Colon (tissue), 2 donors: ENCODE measurements around the gene SYT9.

Source experiments
- FAIRE-seq: peaks from 2 replicates; lab custom pipeline; 2012; peaks lifted over from hg19 to GRCh38; lab: Jason Lieb, UNC
- donor health status: control.
- donor health status: control.

Gene SYT9

DNA sequence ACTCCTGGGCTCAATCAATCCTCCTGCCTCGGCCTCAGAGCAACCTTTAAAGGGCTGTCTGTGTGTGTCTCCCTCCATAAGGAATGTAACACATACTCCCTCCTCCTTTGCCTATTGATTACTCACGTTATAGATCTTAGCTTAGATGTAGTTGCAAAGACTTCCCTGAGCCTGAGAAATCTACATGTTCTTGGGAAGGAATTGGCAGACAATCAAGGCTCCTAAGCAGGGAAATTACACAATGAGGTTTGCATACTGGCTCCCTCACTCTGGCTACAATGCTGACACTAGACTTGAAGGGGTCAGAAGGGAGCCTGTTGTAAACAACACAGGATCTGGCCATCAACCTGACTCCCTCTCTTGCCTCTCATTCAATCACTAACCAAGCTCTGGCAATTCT, 228.4 kb downstream of the SYT9 start:
- FAIRE-seq = no peak

DNA sequence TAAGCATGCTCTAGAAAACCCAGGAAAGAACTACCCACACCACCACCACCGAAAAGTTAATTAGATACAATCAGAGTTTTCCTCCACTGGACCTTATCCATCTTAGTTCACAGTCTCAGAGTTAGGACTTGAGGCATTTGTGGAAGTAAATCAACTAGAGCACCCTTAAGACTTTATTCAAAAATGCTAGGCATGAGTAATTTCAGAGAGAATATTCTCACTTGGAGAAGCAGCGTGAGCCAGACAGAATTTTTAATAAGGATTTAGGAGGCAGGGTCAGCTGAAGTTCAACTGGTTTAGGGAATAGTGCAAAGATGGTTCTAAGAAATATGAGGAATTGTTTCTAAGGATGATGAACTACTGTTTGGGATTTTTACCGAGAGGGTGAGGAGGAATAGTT, 232.4 kb downstream of the SYT9 start:
- no peak for FAIRE-seq

DNA sequence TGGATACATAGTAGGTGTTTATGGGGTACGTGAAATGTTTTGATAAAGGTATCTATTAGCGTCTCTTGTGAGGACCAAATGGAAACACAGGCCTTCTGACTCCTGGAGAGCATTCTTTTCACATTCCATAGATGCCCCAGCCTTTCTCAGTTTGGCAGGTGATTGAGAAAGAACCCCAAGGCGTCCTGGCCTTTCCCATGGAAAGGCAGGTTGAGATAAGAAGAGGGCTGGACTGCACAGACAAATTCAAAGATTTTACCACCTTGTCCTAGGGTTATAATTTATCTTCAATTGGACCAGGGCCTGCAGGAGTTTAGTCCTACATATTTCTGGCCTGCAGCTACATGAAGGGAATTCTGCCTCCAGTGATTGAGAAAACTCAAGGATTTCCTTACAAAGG, 232.9 kb downstream of the SYT9 start:
- no peak for FAIRE-seq

DNA sequence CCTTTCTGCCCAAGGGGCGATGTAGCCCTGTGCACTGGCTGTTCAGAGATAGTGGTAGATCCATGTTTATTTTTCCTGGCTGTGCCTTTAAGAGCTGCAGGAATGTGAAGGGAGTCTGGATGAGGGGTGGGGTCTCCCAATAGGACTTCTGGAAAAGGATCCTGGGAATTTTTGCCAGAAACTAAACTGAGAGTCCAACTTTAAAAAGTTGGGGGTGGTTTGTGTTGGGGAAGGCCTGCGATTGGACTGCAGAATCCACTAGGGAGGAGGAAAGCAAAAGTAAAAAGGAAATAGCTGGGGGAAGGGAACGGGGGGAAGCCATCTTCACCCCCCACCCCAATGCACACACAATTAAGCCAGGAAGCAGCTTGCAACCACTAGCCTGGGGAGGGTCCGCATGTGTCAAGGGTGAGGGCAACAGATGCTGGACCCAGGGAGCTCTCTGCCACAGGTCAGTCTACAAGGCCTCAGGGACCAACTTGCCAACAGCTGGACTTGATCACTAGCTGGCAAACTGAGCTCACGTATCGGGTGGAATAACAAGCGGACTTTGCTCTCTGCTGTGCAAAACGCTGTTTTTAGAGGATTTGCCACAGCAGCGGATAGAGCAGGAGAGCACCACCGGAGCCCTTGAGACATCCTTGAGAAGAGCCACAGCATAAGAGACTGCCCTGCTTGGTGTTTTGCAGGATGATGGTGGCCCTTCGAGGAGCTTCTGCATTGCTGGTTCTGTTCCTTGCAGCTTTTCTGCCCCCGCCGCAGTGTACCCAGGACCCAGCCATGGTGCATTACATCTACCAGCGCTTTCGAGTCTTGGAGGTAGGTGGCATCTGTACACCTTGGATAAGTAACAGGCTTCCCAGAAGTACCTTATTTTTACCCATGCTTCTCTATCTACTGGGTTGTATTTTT, 233.7 kb downstream of the SYT9 start, which contains the start of gene OLFML1:
Gene OLFML1, plus strand, starts transcription at position 321 of the 912 bp plus-strand sequence. Its CDS starts 370 bp downstream, at position 691.
- no peak for FAIRE-seq

DNA sequence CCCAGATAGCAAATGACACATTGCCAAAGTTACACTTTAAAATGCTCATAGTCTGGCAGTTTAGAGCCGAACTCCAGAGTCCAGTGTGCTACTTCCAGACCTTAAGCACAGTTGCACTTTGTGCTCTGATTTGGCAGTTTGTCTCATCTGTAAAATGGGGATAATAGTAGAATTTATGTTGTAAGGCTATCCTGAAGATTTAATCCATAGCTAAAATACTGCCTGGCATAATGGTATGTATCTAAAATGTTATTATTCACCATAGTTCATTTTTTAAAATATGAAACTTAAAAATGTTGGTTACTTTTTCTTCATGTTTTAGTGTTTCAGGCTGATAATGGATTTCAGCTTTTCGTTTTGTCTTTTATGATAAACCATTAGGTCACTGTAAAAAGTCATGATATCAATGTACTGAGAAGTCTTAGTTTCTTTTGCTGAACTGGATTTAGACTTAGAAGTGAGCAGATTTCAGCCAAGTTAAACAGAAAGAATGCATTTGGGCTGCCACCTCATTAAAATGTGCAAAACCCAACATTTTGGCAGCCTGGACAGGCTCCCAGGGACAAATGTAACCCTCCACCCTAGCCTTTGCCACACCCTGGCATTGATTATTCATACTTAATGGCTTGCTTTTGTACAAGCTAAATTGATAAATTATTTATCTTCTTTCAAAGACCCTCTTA, 234.5 kb downstream of the SYT9 start:
- no peak for FAIRE-seq

DNA sequence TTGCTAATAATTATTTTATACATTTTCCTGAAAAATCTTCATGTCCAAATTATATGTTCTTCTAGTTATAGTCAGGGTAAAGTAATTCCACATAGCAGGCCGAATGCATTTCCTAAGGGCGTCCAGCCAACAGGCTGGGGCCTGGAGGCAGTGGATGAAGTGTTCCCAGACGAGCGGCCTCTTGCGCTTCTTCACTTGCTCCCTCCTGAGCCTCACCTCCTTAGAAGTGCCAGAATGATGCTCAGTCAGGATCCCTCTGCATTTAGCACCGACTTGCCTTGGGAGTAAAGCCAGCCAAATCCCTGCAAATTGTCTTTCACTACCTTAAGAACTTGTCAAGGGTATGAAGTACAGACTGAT, 235.1 kb downstream of the SYT9 start:
- FAIRE-seq = no peak

DNA sequence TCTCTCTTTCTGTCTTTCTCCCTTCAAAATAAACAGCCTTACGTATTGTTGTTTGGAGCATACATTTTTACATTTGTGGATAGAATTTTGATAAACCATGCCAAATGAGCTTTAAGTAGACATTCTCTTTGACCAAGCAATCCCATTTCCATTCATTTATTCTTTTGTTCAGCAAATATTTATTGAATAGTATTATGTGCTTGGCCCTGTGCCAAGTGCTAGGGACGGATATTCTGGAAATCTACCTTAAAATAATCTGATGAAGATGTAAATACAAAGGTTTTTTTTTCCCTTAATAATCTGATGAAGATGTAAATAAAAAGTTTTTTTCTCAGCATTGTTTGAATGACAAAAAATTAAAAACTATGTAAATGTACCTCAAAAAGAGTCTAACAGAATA, 235.7 kb downstream of the SYT9 start:
- no peak for FAIRE-seq

DNA sequence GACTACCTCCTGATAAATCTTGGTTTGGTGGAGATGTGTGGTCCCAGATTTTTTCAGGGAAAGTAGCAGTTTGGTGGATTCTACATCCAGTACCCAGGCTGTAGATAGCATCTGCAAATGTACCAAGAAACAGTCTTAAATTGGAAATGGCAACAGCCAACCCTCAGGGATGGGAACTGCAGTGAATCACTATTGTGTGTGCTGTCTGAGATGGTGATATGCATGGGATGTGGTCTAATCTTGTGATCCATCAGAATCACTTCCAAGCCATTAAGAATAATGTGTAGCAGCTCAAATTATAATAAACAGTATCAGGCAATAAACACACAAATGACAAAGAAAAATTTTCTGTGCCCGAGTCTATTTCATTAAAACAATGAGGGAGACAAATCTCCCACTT, 237.0 kb downstream of the SYT9 start:
- no peak for FAIRE-seq

DNA sequence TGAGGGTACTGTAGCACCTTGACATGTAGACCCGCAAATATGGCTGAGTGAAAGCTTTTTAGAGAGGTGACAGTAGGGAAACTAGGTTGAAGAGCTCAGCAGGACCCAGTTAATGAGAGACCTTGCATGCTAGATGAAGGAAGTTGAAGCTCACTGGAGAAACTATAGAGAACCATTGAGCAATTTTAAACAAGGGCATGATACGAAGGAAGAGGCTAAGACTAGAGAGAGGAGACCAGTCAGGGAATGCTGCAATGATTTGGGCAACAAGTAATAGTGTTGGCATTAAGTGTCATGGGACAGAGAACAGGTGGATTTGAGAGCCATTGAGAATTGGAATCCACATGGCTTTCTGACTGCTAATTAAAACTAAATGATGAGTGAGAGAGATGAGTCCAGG, 237.7 kb downstream of the SYT9 start:
- FAIRE-seq = no peak

DNA sequence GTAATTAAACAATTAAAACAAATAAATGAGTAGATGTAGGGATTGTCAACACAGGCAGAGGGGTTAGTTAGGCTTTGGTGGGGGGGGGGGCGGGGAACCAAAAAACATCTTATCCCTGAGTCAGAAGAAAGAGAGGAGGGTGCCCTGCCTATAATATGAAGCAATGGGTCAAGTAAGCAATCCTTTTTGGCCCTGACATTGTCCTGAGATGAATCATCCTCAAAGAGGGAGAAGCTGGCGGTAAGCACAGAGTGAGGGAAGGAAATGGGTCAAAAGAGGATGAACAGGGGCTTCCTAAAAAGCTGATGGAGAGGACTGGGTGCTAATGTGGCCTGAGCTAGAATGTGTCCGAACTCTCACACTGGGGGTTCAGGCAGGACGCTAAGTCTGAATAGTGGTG, 238.3 kb downstream of the SYT9 start:
- no peak for FAIRE-seq

DNA sequence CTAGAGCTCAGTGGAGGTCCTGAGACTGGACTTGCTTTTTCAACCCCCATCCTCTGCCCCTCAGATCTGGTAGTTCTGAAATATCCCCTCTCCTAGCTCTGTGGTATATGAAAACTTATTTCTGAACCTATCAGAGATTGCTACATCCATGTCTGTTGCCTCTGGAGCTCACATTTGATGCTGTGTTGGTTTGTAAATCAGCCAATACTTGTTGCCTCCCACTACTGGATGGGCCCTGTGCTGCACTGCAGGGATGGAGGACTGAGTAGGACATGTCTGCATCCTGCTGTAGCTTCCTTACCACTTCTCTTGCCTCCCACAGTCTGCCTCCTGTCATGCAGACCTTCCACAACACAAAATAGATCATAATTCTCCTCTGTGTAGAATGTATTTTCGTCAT, 238.8 kb downstream of the SYT9 start:
- no peak for FAIRE-seq

DNA sequence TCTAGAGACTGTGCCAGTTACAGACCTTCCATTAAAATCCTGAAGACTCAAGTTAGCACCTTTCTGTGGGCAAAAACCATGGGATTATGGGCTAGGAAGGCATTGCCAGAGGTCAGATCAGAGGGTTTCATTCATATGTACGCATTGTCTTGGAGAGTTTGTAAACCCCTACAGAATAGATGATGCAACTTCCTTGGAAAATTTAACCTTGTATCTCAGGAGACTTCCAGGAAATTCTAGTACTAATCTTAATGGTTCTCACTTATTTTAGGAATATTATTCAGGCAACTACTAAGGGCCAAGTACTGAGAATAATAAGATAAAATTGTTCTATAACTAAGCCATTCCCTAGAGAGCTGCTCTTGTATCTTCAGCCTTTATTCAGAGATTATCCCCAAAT, 240.5 kb downstream of the SYT9 start:
- FAIRE-seq = no peak

DNA sequence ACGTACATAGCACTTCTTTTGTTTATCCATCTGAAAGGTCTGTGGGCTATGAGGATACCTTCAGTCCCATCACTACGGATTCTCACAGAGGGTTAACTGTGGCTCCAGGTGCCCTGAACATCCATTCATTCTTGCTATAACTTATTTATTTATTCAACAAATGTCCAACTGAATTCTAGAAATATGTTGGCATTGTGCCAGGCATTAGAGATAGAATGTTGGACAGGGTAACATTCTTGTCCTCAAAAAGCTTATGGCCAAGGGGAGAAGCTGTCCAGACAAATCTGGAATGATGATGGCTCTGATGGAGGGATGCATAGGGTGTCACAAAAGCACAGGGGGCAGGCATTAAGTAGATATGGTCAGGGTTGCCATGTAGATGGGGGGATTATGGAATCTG, 242.0 kb downstream of the SYT9 start:
- FAIRE-seq = no peak

DNA sequence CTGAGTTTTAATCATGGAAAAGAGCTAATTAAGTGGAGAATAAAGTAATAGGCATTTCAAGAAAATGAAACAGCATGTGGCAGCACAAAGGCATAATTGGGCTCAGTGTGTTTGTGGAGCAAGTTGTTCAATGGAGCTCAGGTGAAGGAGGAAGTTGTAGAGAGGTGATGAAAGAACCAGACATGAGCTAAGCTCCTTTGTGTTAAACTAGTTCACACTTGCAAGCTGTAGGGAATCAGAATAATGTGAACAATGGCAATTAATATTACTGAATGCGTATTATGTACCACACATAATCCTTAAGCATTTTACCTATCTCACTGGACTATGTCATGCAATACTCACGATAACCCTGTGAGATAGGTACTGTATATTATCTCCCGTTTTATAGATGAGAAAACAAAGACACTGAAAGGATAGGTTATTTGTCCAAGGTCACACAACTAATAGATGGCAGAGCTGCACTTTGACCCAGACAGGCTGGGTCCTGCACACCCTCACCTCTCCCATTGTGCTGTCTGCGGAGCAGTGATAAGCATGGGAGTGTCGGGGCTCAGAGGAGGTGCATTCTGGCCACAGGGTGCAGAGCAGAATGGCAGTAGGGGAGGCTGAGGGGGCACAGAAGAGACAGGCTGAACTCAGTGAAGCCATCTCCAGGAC, 242.5 kb downstream of the SYT9 start:
- no peak for FAIRE-seq

DNA sequence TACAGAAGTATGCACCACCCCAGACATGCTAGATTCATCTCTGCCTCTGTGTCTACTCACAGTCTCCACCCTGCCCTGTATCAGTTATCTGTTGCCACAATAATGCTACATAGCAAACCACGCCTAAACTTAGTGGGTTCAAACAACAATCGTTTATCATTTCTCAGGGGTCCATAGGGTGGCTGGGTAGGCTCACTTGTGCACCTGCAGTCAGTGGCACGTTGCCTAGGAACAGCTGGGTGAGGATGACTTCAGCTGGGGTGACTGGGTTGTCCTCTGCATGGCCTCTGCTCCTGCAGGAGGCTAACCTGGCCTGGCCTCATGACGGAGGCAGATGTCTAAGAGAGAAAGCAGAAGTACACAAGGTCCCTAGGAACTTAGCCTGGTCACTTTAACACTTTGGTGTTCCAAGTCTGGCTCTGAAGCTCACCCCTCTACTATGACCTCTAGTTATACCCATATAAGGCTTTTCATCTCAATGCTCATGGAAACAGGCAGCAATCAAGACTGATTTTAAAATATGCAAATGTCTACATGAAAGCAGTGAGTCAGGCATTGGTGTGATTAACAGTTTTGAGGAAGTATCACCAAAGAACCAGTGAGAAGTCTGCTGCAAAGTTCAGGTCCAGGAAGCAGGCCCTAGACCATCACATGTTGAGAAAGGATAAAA, 244.3 kb downstream of the SYT9 start:
- FAIRE-seq = no peak

DNA sequence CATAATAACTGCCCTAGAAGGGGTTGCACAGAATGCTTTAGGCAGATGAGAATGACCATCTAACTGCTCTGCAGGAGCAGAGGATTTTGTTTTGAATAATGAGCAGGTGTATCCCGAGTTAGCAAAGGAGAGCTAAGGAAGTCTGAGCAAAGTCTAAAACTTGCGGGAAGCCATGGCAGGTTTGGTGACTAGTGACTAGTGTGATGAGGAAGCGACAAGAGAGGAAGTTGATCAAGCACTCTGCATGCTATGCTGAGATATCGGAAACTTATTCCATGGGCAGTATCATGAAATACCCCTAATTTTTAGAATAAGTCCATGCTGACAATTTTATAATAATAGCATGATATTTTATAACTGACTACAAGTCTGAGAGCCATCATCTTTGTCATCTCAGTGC, 246.5 kb downstream of the SYT9 start:
- FAIRE-seq = no peak

DNA sequence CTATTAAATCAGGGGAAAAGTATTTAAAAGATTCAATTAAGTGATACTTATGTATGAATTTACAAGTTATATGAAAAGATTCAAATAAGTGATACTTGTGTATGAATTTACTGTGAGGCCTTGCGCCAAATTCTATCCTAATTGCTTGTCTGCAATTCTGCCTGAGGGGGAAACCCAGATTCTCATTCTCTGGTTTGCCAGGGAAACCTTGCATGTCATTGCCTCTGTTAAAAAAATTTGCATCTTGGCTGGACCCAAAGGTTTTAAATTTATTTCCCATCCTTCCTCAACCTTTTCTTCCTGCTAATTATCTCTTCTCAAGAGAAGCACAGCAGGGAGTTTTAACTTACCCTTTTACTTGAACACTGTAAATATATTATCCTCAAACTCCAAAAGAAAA, 247.4 kb downstream of the SYT9 start:
- FAIRE-seq = no peak

DNA sequence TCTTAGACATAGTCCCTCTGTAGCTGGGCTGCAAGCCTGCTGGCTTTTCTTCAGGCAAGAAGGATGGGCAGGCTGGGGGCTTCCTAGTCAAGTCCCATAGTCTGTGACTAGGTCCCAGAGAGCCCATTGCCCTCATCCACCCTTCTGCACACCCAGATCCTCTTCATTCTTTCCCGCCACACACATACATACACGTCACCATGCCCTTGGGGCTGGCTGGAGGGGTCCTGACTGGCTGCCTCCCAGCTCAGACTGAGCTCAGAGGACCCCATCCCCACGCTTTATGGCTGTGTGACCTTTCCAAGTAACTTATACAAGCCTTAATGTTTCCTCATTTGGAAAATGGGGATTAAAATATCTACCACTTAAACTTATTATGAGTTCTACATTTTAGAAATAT, 248.5 kb downstream of the SYT9 start:
- no peak for FAIRE-seq

DNA sequence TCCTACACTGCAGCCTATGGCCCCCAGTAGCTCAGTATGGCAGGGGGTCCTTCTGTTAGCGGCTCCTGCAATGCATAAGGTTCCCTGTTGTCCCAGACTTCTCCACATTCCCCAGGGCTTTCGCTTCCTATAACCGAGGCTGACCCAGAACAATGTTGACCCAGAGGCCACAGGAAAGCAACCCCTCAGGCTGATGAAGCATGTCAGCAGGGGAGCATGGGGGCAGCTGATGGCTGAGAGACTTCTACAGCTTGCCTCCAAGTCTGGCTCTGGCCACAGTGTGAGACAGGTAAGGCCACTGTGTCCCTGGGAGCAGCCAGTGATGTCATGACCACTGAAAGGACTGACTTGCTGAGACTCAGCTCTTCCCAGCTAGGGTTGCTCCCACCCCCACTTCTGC, 249.5 kb downstream of the SYT9 start:
- FAIRE-seq = no peak

DNA sequence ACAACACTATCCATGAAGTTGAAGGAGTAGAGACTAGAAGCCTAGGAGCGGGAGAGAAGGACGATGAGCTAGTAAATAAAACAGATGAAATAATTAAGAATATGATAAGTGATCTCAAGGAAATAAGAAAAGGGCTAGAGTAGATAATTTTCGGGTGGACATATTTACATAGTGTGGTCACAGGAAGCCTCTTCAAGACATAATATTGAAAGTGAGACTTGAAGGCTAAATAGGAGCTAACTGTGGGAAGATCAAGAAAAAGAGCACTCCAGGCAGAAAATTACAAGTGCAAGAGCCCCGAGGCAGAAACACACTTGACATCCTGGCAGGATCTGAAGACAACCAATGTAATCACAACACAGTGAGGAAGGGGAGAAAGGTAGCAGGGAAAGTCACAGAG, 250.2 kb downstream of the SYT9 start:
- FAIRE-seq = no peak

DNA sequence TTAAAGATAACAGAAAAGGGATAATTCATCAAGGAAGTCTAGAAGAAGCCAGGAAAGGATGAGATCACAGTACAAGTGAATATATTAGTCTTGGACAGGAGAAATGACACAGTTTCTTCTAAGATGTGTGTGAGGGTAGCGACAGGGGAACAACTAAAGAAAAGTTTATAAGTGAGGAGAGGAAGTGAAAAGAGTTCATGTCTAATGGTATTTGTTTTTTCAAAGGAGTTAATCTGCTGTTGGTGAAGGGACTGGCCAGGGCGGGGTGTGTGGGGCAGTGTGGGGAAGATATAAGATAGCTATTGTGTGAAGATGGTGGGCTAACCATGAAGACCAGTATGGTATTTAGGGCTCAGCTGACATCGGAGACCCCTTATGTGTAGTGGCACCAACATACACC, 254.5 kb downstream of the SYT9 start:
- no peak for FAIRE-seq

DNA sequence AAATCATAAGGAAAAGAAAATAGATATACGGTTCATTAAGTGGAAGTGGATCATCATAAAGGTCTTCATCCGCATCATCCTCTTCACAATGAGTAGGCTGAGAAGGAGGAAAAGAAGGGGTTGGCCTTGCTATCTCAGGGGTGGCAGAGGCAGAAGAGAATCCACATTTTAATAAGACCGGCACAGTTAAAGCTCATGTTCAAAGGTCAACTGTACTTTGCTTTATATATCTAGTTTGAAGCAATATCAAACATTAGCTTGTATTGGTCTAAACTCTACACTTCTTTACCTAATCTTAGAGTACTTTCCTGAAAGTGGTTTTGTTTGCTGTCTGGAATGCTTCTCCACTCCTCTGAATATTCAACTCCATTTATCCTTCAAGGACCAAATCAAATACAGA, 256.4 kb downstream of the SYT9 start:
- FAIRE-seq = no peak

DNA sequence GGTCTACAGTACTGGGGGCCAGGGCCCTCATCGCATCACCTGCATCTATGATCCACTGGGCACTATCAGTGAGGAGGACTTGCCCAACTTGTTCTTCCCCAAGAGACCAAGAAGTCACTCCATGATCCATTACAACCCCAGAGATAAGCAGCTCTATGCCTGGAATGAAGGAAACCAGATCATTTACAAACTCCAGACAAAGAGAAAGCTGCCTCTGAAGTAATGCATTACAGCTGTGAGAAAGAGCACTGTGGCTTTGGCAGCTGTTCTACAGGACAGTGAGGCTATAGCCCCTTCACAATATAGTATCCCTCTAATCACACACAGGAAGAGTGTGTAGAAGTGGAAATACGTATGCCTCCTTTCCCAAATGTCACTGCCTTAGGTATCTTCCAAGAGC, 258.3 kb downstream of the SYT9 start:
- no peak for FAIRE-seq
